HG03159 (cell line): ENCODE data around the gene NLK.
A peak's percentile ranks its signal among the peaks of the same experiment; 100 is the strongest.
"Not testable (repeated sequence)": the region's sequence is repeated elsewhere in the genome, so short reads cannot be mapped to it uniquely, and the experiment has no call there.

Source experiments
- ATAC-seq: cut with Tn5 transposase; IDR thresholded peaks from one replicate; pipeline ENCODE4 v1.9.1; 2021; ENCODE audit warnings: mild to moderate bottlenecking, moderate library complexity; ENCODE audit not compliant: unreplicated experiment

NLK gene

GRCh38 chr17:28071891-28072606 lies 29.6 kb downstream of the NLK start:
- ATAC-seq = no peak

- no peak for ATAC-seq
These were observed 30.6 kb downstream of the NLK start for GRCh38 chr17:28072936-28073533.

GRCh38 chr17:28074010-28074409 lies 31.5 kb downstream of the NLK start:
- ATAC-seq = no peak

GRCh38 chr17:28076144-28076543 lies 33.7 kb downstream of the NLK start:
- no peak for ATAC-seq

- ATAC-seq = not testable (repeated sequence)
These were observed 34.7 kb downstream of the NLK start for GRCh38 chr17:28077140-28077539.

GRCh38 chr17:28078341-28079229 lies 36.1 kb downstream of the NLK start:
- ATAC-seq = no peak

GRCh38 chr17:28081467-28081866 lies 39.0 kb downstream of the NLK start:
- ATAC-seq = no peak

- no peak for ATAC-seq
These were observed 43.3 kb downstream of the NLK start for GRCh38 chr17:28085766-28086165.

- no peak for ATAC-seq
These were observed 44.0 kb downstream of the NLK start for GRCh38 chr17:28086519-28086918.

- no peak for ATAC-seq
These were observed 45.3 kb downstream of the NLK start for GRCh38 chr17:28087743-28088142.

GRCh38 chr17:28090551-28090950 lies 48.1 kb downstream of the NLK start:
- ATAC-seq = no peak

- ATAC-seq = no peak
These were observed 49.6 kb downstream of the NLK start for GRCh38 chr17:28092088-28092487.

- no peak for ATAC-seq
These were observed 51.7 kb downstream of the NLK start for GRCh38 chr17:28093999-28094716.

GRCh38 chr17:28096756-28097155 lies 54.3 kb downstream of the NLK start:
- ATAC-seq = no peak

GRCh38 chr17:28097254-28097653 lies 54.8 kb downstream of the NLK start:
- no peak for ATAC-seq

- peak; percentile 60 for ATAC-seq
These were observed 55.4 kb downstream of the NLK start for GRCh38 chr17:28097901-28098300.

- not testable (repeated sequence) for ATAC-seq
These were observed 56.1 kb downstream of the NLK start for GRCh38 chr17:28098591-28098990.

- no peak for ATAC-seq
These were observed 57.8 kb downstream of the NLK start for GRCh38 chr17:28100251-28100650.

- no peak for ATAC-seq
These were observed 58.5 kb downstream of the NLK start for GRCh38 chr17:28100936-28101335.

GRCh38 chr17:28101919-28102318 lies 59.4 kb downstream of the NLK start:
- no peak for ATAC-seq

- no peak for ATAC-seq
These were observed 63.0 kb downstream of the NLK start for GRCh38 chr17:28105501-28105900.
